Endothelial cell of umbilical vein (primary cell): ENCODE measurements around the gene XPO6. TPM values are rescaled to one million over a fixed set of nuclear protein-coding genes. Genes with fewer than 3 reads are reported as not detected.

ENCODE experiments used
- BruUV-seq: library from RNA; stranded (reverse); fragments of 400-500 nt; replicated peaks from 2 replicates; lab custom pipeline; 2021; lab: Mats Ljungman, UMichigan
- CTCF ChIA-PET: fragments of 300-600, 350-600 bp; sonication (Branson Sonifier 250); formaldehyde crosslinking; loops from one replicate; lab custom pipeline; 2021; ENCODE audit warnings: antibody characterized with exemption, inconsistent platforms; lab: Charles Lee
- POLR2A ChIA-PET: fragments of 300-600, 350-600 bp; sonication (Branson Sonifier 250); formaldehyde crosslinking; loops from one replicate; lab custom pipeline; 2021; ENCODE audit warnings: antibody characterized with exemption, inconsistent platforms; lab: Charles Lee
- DNase-seq: peaks from one replicate; pipeline ENCODE4 v3.0.0-alpha.2; 2011; ENCODE audit warnings: low read depth, low spot score
- FAIRE-seq: peaks from 2 replicates; lab custom pipeline; 2011; peaks lifted over from hg19 to GRCh38; lab: Jason Lieb, UNC
- H2AFZ ChIP-seq: 2 replicates; pipeline ENCODE4 v1.6.0; 2012; ENCODE audit warnings: low read depth, low read length, control low read depth, inconsistent platforms
- H3K27ac ChIP-seq: 2 replicates; pipeline ENCODE4 v1.5.1; 2011; ENCODE audit warnings: low read depth, mild to moderate bottlenecking, control low read depth, low read length, moderate library complexity; ENCODE audit not compliant: insufficient read depth
- H3K27me3 ChIP-seq, 2 experiments: 2 replicates each; pipeline versions ENCODE4 v1.6.0 to v1.6.1; 2011; ENCODE audit warnings: low read length in 2 of 2, mixed read lengths in 1 of 2; ENCODE audit not compliant: control insufficient read depth in 2 of 2, insufficient read depth in 2 of 2
- H3K36me3 ChIP-seq, 2 experiments: 2 replicates in 1 of 2; 3 replicates in 1 of 2; pipeline ENCODE4 v1.5.1; 2011; ENCODE audit warnings: low read length in 2 of 2, mild to moderate bottlenecking in 1 of 2, moderate library complexity in 1 of 2; ENCODE audit not compliant: control insufficient read depth in 2 of 2, insufficient read depth in 2 of 2; ENCODE audit errors: extremely low read depth in 1 of 2
- H3K4me1 ChIP-seq: 3 replicates; pipeline ENCODE4 v1.5.1; 2011; ENCODE audit warnings: mild to moderate bottlenecking, low read length; ENCODE audit not compliant: control insufficient read depth, insufficient read depth; ENCODE audit errors: extremely low read depth
- H3K4me2 ChIP-seq: 2 replicates; pipeline ENCODE4 v1.6.1; 2011; ENCODE audit warnings: low read length, control low read depth, mixed read lengths; ENCODE audit not compliant: insufficient read depth
- H3K4me3 ChIP-seq, 3 experiments: fragments of 200-600 bp in 1 of 3; sonication (generic), shearing (Covaris generic) in 1 of 3; replicated peaks in 1 of 3; 2 replicates each; pipeline ENCODE4 v1.5.1; 2011 to 2016; ENCODE audit warnings: control low read depth in 3 of 3, low read length in 3 of 3, mild to moderate bottlenecking in 2 of 3, inconsistent platforms in 1 of 3, low read depth in 1 of 3, moderate library complexity in 1 of 3; ENCODE audit not compliant: insufficient read depth in 1 of 3
- H3K79me2 ChIP-seq: 2 replicates; pipeline ENCODE4 v1.6.0; 2012; ENCODE audit warnings: low read length, inconsistent platforms; ENCODE audit not compliant: control insufficient read depth, insufficient read depth
- H3K9ac ChIP-seq: replicated peaks from 2 replicates; pipeline ENCODE3; 2011; ENCODE audit warnings: low read length, control low read depth; ENCODE audit not compliant: insufficient read depth; ENCODE audit errors: extremely low read depth
- H3K9me1 ChIP-seq: replicated peaks from 3 replicates; pipeline ENCODE4 v1.6.0; 2011; ENCODE audit warnings: mild to moderate bottlenecking, low read length; ENCODE audit not compliant: control insufficient read depth, insufficient read depth; ENCODE audit errors: extremely low read depth
- H3K9me3 ChIP-seq: replicated peaks from 2 replicates; pipeline ENCODE4 v1.5.1; 2012; ENCODE audit warnings: low read length, inconsistent platforms; ENCODE audit not compliant: control insufficient read depth, insufficient read depth
- H4K20me1 ChIP-seq: replicated peaks from 2 replicates; pipeline ENCODE3; 2011; ENCODE audit warnings: mild to moderate bottlenecking, low read length; ENCODE audit not compliant: control insufficient read depth, insufficient read depth; ENCODE audit errors: extremely low read depth
- CTCF ChIP-seq, 2 donors: IDR thresholded peaks; 1 replicate in 1 of 2; 2 replicates in 1 of 2; pipeline ENCODE4 v1.5.1; 2011; ENCODE audit warnings: low read length in 2 of 2, mild to moderate bottlenecking in 2 of 2, moderate library complexity in 2 of 2, control low read depth in 1 of 2, inconsistent platforms in 1 of 2, low read depth in 1 of 2; ENCODE audit not compliant: insufficient read depth in 1 of 2; ENCODE audit errors: extremely low read depth in 1 of 2
- EZH2 ChIP-seq: IDR thresholded peaks from 2 replicates; pipeline ENCODE4 v1.6.1; 2012; ENCODE audit warnings: borderline replicate concordance, low read depth, mild to moderate bottlenecking, moderate library complexity, low read length, inconsistent platforms; ENCODE audit not compliant: severe bottlenecking
- FOS ChIP-seq: IDR thresholded peaks from 2 replicates; pipeline ENCODE4 v1.6.1; 2011; ENCODE audit warnings: mild to moderate bottlenecking, low read length, moderate library complexity, borderline replicate concordance; ENCODE audit not compliant: insufficient read depth
- GATA2 ChIP-seq: IDR thresholded peaks from 2 replicates; pipeline ENCODE4 v1.7.0; 2011; ENCODE audit warnings: low read depth, mild to moderate bottlenecking, moderate library complexity, mixed read lengths, low read length; ENCODE audit not compliant: insufficient read length, insufficient read depth
- JUN ChIP-seq: IDR thresholded peaks from 2 replicates; pipeline ENCODE4 v1.6.1; 2011; ENCODE audit warnings: borderline replicate concordance, low read depth; ENCODE audit not compliant: insufficient read length, insufficient read depth
- MAX ChIP-seq: IDR thresholded peaks from 2 replicates; pipeline ENCODE4 v1.6.1; 2011; ENCODE audit not compliant: insufficient read depth, insufficient read length
- MYC ChIP-seq: IDR thresholded peaks from one replicate; pipeline ENCODE4 v1.6.1; 2011; ENCODE audit warnings: mild to moderate bottlenecking, low read depth, low read length
- POLR2A ChIP-seq: IDR thresholded peaks from 2 replicates; pipeline ENCODE4 v1.6.1; 2012; ENCODE audit warnings: low read depth, mild to moderate bottlenecking, control low read depth, low read length
- POLR2AphosphoS5 ChIP-seq: IDR thresholded peaks from 2 replicates; pipeline ENCODE4 v1.6.1; 2012; ENCODE audit warnings: low read depth, mild to moderate bottlenecking, control low read depth, low read length, moderate library complexity; ENCODE audit not compliant: insufficient read depth
- dilution Hi-C: fragments of 300-500 bp; cut with MboI; formaldehyde crosslinking; loops from one replicate; pipeline ENCODE4 v1.15.0; 2019; ENCODE audit warnings: low sequenced_read_pairs; ENCODE audit not compliant: extremely low pct_ligation_motif_present
- intact Hi-C: fragments of 100-400 bp; cut with micrococcal nuclease; formaldehyde crosslinking; loops from one replicate; pipeline ENCODE4 v1.10.0; 2022
- polyA plus RNA-seq, 4 experiments: library from polyadenylated mRNA; depleted of rRNA in 3 of 4; stranded (reverse) in 3 of 4; unstranded in 1 of 4; fragments of >200 nt; gene quantifications; 2 replicates each; pipeline versions ENCODE4 v1.2.1 to v1.2.3, GENCODE V29; 2011 to 2012; ENCODE audit warnings: missing spikeins in 1 of 4
- total RNA-seq: library from RNA; stranded (reverse); gene quantifications from 2 replicates; pipeline ENCODE4 v1.2.3, GENCODE V29; 2021

The XPO6 gene
- total and polyA plus RNA-seq, 2 donors (not counting 3 experiments of a cell fraction or from before 2014, with no cell fraction given), result 170 to 272 TPM

- FAIRE-seq (no peak), DNase-seq (no peak)
- Histone ChIP-seq H3K27me3 (no peaks in the 10 kb centered on the region), H3K9me1 (no peaks in the 10 kb centered on the region), H3K4me2 (no peak overlapping the region), H3K9me3 (no peaks in the 10 kb centered on the region), H2AFZ (no peak overlapping the region), H3K79me2 (peaks cover 59% of the 10 kb centered on the region), H4K20me1 (no peaks in the 10 kb centered on the region), H3K27ac (no peak overlapping the region), H3K4me1 (no peaks in the 10 kb centered on the region), H3K36me3 (peaks cover 11 to 25% of the 10 kb centered on the region in 2 experiments), H3K9ac (no peak overlapping the region), H3K4me3 (no peak overlapping the region)
- ChIA-PET CTCF (interaction anchor here (1.8 kb wide), 1 partner anchor 52 kb away, joined by 4 read pairs; no protein-coding TSS in a partner anchor), POLR2A (no interaction called here)
- intact Hi-C loops, result no loop called here
- TF ChIP-seq JUN, result no peak
- no peak for TF ChIP-seq POLR2A
- TF ChIP-seq CTCF (IDR thresholded peaks at IDR 0.05; ENCODE audit: extremely low read depth in 1 of 2, insufficient read depth in 1 of 2, low read depth in 1 of 2, low read length in 2 of 2), result no peak
- TF ChIP-seq EZH2, result no peak
- TF ChIP-seq MAX, result no peak
- TF ChIP-seq MYC, result no peak
- TF ChIP-seq POLR2AphosphoS5, result no peak
- TF ChIP-seq FOS, result no peak
- TF ChIP-seq GATA2, result no peak
- dilution Hi-C loops, result no loop called here
- no TSS peak for BruUV-seq
Observed at GRCh38 chr16:28165598-28165997, 46.2 kb downstream of the XPO6 start.
